H1 (cell line): ENCODE measurements around the gene PMM2. TPM values are rescaled to one million over a fixed set of nuclear protein-coding genes. Genes with fewer than 3 reads are reported as not detected.

Experiments
- CTCF ChIA-PET: fragments of 300-600 bp; sonication (Branson Sonifier 250); formaldehyde crosslinking; loops from one replicate; lab custom pipeline; 2021; ENCODE audit not compliant: partially characterized antibody; lab: Charles Lee
- POLR2A ChIA-PET: fragments of 300-600 bp; sonication (Branson Sonifier 250); formaldehyde crosslinking; loops from one replicate; lab custom pipeline; 2021; ENCODE audit warnings: inconsistent platforms; ENCODE audit not compliant: partially characterized antibody; lab: Charles Lee
- DNase-seq, 2 experiments: peaks; one replicate each; pipeline versions ENCODE4 v3.0.0 to v3.0.0-alpha.2; 2010 to 2022; ENCODE audit warnings: low spot score in 2 of 2, low read depth in 1 of 2, mixed read lengths in 1 of 2
- FAIRE-seq: peaks from 2 replicates; lab custom pipeline; 2011; peaks lifted over from hg19 to GRCh38; lab: Jason Lieb, UNC
- H2AFZ ChIP-seq: 2 replicates; pipeline ENCODE4 v1.8.1; 2012; ENCODE audit warnings: low read length, inconsistent platforms
- H2AK5ac ChIP-seq: 2 replicates; pipeline ENCODE4 v1.6.1; 2013; ENCODE audit warnings: low read depth, low read length
- H2BK120ac ChIP-seq: replicated peaks from 2 replicates; pipeline ENCODE3; 2013; ENCODE audit warnings: low read depth, low read length, inconsistent platforms
- H2BK12ac ChIP-seq: 2 replicates; pipeline ENCODE4 v1.6.1; 2013; ENCODE audit warnings: low read depth, low read length
- H2BK15ac ChIP-seq: 2 replicates; pipeline ENCODE4 v1.6.1; 2013; ENCODE audit warnings: low read length
- H2BK20ac ChIP-seq: 2 replicates; pipeline ENCODE4 v1.6.1; 2013; ENCODE audit warnings: low read length
- H2BK5ac ChIP-seq: 2 replicates; pipeline ENCODE4 v1.6.1; 2013; ENCODE audit warnings: low read depth, low read length
- H3K14ac ChIP-seq: 2 replicates; pipeline ENCODE4 v1.6.1; 2013; ENCODE audit warnings: inconsistent platforms; ENCODE audit not compliant: insufficient read length
- H3K18ac ChIP-seq: 2 replicates; pipeline ENCODE4 v1.6.1; 2013; ENCODE audit warnings: low read length; ENCODE audit errors: extremely low read depth
- H3K23ac ChIP-seq: 2 replicates; pipeline ENCODE4 v1.6.1; 2013; ENCODE audit warnings: inconsistent platforms; ENCODE audit not compliant: insufficient read length
- H3K23me2 ChIP-seq: 2 replicates; pipeline ENCODE4 v1.6.1; 2013; ENCODE audit warnings: low read depth, low read length
- H3K27ac ChIP-seq: 2 replicates; pipeline ENCODE4 v1.6.1; 2011; ENCODE audit warnings: low read depth, low read length, inconsistent platforms
- H3K27me3 ChIP-seq, 4 experiments: replicated peaks in 1 of 4; 1 replicate in 1 of 4; 2 replicates in 3 of 4; pipeline versions ENCODE4 v1.6.1 to v1.8.1; 2011 to 2013; ENCODE audit warnings: low read length in 3 of 4, mild to moderate bottlenecking in 3 of 4, inconsistent platforms in 2 of 4, mixed read lengths in 2 of 4, moderate library complexity in 1 of 4; ENCODE audit not compliant: control insufficient read depth in 3 of 4, insufficient read depth in 3 of 4; ENCODE audit errors: extremely low read depth in 1 of 4
- H3K36me3 ChIP-seq, 4 experiments: 2 replicates each; pipeline versions ENCODE4 v1.6.1 to v1.8.1; 2011 to 2013; ENCODE audit warnings: mild to moderate bottlenecking in 4 of 4, low read length in 3 of 4, moderate library complexity in 2 of 4, control low read depth in 1 of 4, inconsistent platforms in 1 of 4; ENCODE audit not compliant: insufficient read depth in 4 of 4, control insufficient read depth in 2 of 4
- H3K4ac ChIP-seq: replicated peaks from 2 replicates; pipeline ENCODE3; 2013; ENCODE audit warnings: low read length, low read depth, mixed read lengths, inconsistent platforms; ENCODE audit not compliant: insufficient read length
- H3K4me1 ChIP-seq, 4 experiments: replicated peaks in 1 of 4; 1 replicate in 1 of 4; 2 replicates in 3 of 4; pipeline versions ENCODE4 v1.6.1 to v1.8.1; 2011 to 2013; ENCODE audit warnings: low read length in 3 of 4, inconsistent platforms in 2 of 4, mixed read lengths in 1 of 4; ENCODE audit not compliant: insufficient read depth in 4 of 4, control insufficient read depth in 3 of 4
- H3K4me2 ChIP-seq, 2 experiments: 2 replicates each; pipeline versions ENCODE4 v1.6.1 to v1.8.1; 2011 to 2013; ENCODE audit warnings: low read depth in 2 of 2, low read length in 2 of 2, control low read depth in 1 of 2, inconsistent platforms in 1 of 2, mild to moderate bottlenecking in 1 of 2; ENCODE audit not compliant: insufficient read depth in 1 of 2
- H3K4me3 ChIP-seq, 4 experiments: fragments of 200-600, 300-600 bp in 1 of 4; sonication (generic), shearing (Covaris generic), sonication (Bioruptor Twin) in 1 of 4; 2 replicates each; pipeline versions ENCODE4 v1.5.1 to v1.8.1; 2011 to 2016; ENCODE audit warnings: low read length in 4 of 4, low read depth in 3 of 4, control low read depth in 2 of 4, inconsistent platforms in 2 of 4, mild to moderate bottlenecking in 2 of 4, mixed read lengths in 1 of 4, moderate library complexity in 1 of 4; ENCODE audit not compliant: insufficient read depth in 2 of 4; ENCODE audit errors: extremely low read depth in 1 of 4
- H3K56ac ChIP-seq: replicated peaks from 2 replicates; pipeline ENCODE3; 2013; ENCODE audit warnings: low read depth, mild to moderate bottlenecking, mixed read lengths, low read length, inconsistent platforms; ENCODE audit not compliant: insufficient read length
- H3K79me1 ChIP-seq: 2 replicates; pipeline ENCODE4 v1.6.1; 2013; ENCODE audit warnings: low read depth, low read length, control low read depth
- H3K79me2 ChIP-seq, 2 experiments: 2 replicates each; pipeline versions ENCODE4 v1.6.1 to v1.8.1; 2012 to 2013; ENCODE audit warnings: low read length in 2 of 2, mild to moderate bottlenecking in 2 of 2, inconsistent platforms in 1 of 2; ENCODE audit not compliant: insufficient read depth in 2 of 2, control insufficient read depth in 1 of 2
- H3K9ac ChIP-seq, 4 experiments: replicated peaks in 1 of 4; 1 replicate in 1 of 4; 2 replicates in 3 of 4; pipeline versions ENCODE4 v1.6.1 to v1.8.1; 2011 to 2013; ENCODE audit warnings: low read depth in 3 of 4, low read length in 3 of 4, control low read depth in 2 of 4, mild to moderate bottlenecking in 2 of 4, moderate library complexity in 2 of 4, inconsistent platforms in 1 of 4; ENCODE audit errors: extremely low read depth in 1 of 4
- H3K9me3 ChIP-seq, 2 experiments: 2 replicates each; pipeline versions ENCODE4 v1.6.1 to v1.8.1; 2012 to 2013; ENCODE audit warnings: mild to moderate bottlenecking in 2 of 2, moderate library complexity in 2 of 2, control low read depth in 1 of 2, inconsistent platforms in 1 of 2, low read depth in 1 of 2, low read length in 1 of 2, mixed read lengths in 1 of 2; ENCODE audit not compliant: insufficient read depth in 2 of 2
- H4K20me1 ChIP-seq, 2 experiments: replicated peaks in 1 of 2; 2 replicates each; pipeline versions ENCODE3 to v1.8.1; 2011 to 2013; ENCODE audit warnings: inconsistent platforms in 2 of 2, low read length in 2 of 2, mild to moderate bottlenecking in 1 of 2; ENCODE audit not compliant: insufficient read depth in 2 of 2, control insufficient read depth in 1 of 2
- H4K5ac ChIP-seq: 2 replicates; pipeline ENCODE4 v1.6.1; 2013; ENCODE audit warnings: low read length, low read depth, mixed read lengths, inconsistent platforms; ENCODE audit not compliant: insufficient read length
- H4K8ac ChIP-seq: 2 replicates; pipeline ENCODE4 v1.8.0; 2013; ENCODE audit warnings: mild to moderate bottlenecking, moderate library complexity, low read length, inconsistent platforms; ENCODE audit not compliant: insufficient read depth; ENCODE audit errors: extremely low read depth
- H4K91ac ChIP-seq: replicated peaks from 2 replicates; pipeline ENCODE3; 2013; ENCODE audit warnings: low read length, mixed read lengths, inconsistent platforms; ENCODE audit not compliant: insufficient read length
- BRCA1 ChIP-seq: IDR thresholded peaks from 2 replicates; pipeline ENCODE4 v1.6.1; 2012; ENCODE audit warnings: low read depth, low read length, improper control_type of control experiment
- CBX8 ChIP-seq: fragments of 300-800, 300-1000 bp; sonication (generic); IDR thresholded peaks from 2 replicates; pipeline ENCODE4 v1.7.1; 2016; ENCODE audit warnings: low read depth, low read length, borderline replicate concordance
- E2F6 ChIP-seq: IDR thresholded peaks from 2 replicates; pipeline ENCODE4 v1.6.1; 2012; ENCODE audit warnings: inconsistent platforms
- EP300 ChIP-seq, 2 experiments: IDR thresholded peaks; 1 replicate in 1 of 2; 2 replicates in 1 of 2; pipeline ENCODE4 v1.6.1; 2011 to 2012; ENCODE audit warnings: low read depth in 2 of 2, low read length in 2 of 2, mild to moderate bottlenecking in 2 of 2, borderline replicate concordance in 1 of 2, inconsistent platforms in 1 of 2, moderate library complexity in 1 of 2
- MAX ChIP-seq: IDR thresholded peaks from 2 replicates; pipeline ENCODE4 v1.6.1; 2012; ENCODE audit warnings: inconsistent platforms
- POLR2A ChIP-seq, 2 experiments: IDR thresholded peaks; 1 replicate in 1 of 2; 2 replicates in 1 of 2; pipeline ENCODE4 v1.6.1; 2011; ENCODE audit warnings: low read depth in 2 of 2, low read length in 2 of 2, mild to moderate bottlenecking in 2 of 2; ENCODE audit errors: control extremely low read depth in 1 of 2
- RXRA ChIP-seq: IDR thresholded peaks from 2 replicates; pipeline ENCODE4 v1.6.1; 2011; ENCODE audit warnings: low read depth, mild to moderate bottlenecking, low read length, moderate library complexity; ENCODE audit not compliant: insufficient read depth
- SIN3A ChIP-seq, 2 experiments: IDR thresholded peaks in 1 of 2; conservative IDR thresholded peaks in 1 of 2; 2 replicates each; pipeline ENCODE4 v1.6.1; 2011 to 2012; ENCODE audit warnings: low read length in 2 of 2, improper control_type of control experiment in 1 of 2, low read depth in 1 of 2, mild to moderate bottlenecking in 1 of 2
- SUZ12 ChIP-seq: fragments of 200-600 bp; sonication (generic); IDR thresholded peaks from 2 replicates; pipeline ENCODE4 v1.6.1; 2012; ENCODE audit warnings: mild to moderate bottlenecking, inconsistent platforms, low read length, moderate library complexity, mixed read lengths
- WGBS, 2 experiments: shearing (Covaris generic) in 1 of 2; methylation state at CpG; one replicate each; pipeline versions ENCODE4 v1.1.6 to v1.1.7; 2013 to 2015; ENCODE audit warnings: low lambda C conversion rate in 2 of 2, mixed read lengths in 2 of 2, inconsistent platforms in 1 of 2, low coverage in 1 of 2, missing lambda C conversion rate in 1 of 2; ENCODE audit not compliant: insufficient replicate concordance in 2 of 2, insufficient coverage in 1 of 2, insufficient read length in 1 of 2; ENCODE audit errors: extremely low coverage in 1 of 2, missing lambda C conversion rate in 1 of 2; 5-methylcytosine and 5-hydroxymethylcytosine counted together
- polyA plus RNA-seq, 7 experiments: library from polyadenylated mRNA; depleted of rRNA in 3 of 7; stranded (reverse) in 5 of 7; unstranded in 2 of 7; fragments of >200 nt in 5 of 7; fragments of 200-250 nt in 2 of 7; gene quantifications; 1 replicate in 5 of 7; 2 replicates in 1 of 7; 4 replicates in 1 of 7; pipeline versions ENCODE4 v1.2.1 to v1.2.3, GENCODE V29; 2011 to 2013; ENCODE audit warnings: missing spikeins in 2 of 7, mixed read lengths in 2 of 7
- total RNA-seq: library from RNA; stranded (reverse); fragmentation: NEBNext Ultra II Directional; extraction: Animal tissue kit (Norgen Biotek cat#: 25700); gene quantifications from 2 replicates; pipeline ENCODE4 v1.2.1, GENCODE V29; 2021

Gene PMM2
- total and polyA plus RNA-seq, 2 of the 8 experiments (the other 6 are each of a cell fraction or from before 2014, with no cell fraction given): 26.2 to 49.4 TPM

DNA sequence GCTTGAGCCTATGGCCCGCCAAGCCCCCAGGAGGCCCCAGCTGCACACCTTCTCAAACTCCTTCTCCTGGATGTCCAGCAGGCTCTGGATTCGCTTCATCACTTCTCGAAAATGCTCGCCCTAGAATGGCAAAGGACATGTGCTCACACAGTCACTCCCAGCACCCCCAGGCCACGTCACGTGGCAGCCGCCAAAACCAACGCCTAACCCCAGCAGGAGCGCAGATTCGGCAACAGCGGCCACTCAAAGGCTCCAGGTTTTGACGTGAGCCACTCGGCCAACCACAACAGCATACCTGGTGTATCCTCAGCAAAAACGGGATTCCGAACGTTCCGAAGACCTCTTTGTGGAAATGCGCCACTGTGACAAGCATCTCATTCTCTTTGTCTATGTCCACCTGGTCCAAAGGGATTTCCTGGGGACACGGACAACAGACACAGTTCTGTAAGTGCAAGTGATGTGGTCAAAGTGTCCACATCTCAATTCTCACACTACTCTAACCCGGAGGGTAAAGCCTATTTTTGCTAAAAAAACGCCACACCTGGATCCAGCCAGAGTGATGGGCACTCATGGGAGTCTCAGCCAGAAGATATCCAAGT, 97.2 kb downstream of the PMM2 start:
- Histone ChIP-seq H3K23ac (no peak overlapping the region), H2BK120ac (no peak overlapping the region), H2AK5ac (no peak overlapping the region), H3K36me3 (peaks cover 54 to 89% (median 69%) of the 10 kb centered on the region in 4 experiments), H3K4me1 (no peaks in the 10 kb centered on the region; a peak in 2 of 7 replicates), H3K14ac (no peak overlapping the region), H3K27me3 (no peaks in the 10 kb centered on the region), H2AFZ (no peak overlapping the region), H4K5ac (no peak overlapping the region), H2BK20ac (no peak overlapping the region), H3K4me2 (no peak overlapping the region), H3K4ac (no peak overlapping the region), H3K18ac (no peak overlapping the region), H2BK12ac (no peak overlapping the region), H3K9ac (no peak overlapping the region), H3K27ac (no peak overlapping the region)
- ChIA-PET POLR2A (interaction anchor here (0.7 to 0.8 kb wide), 2 partner anchors 25 to 336 kb away, joined by 3 to 6 read pairs; no protein-coding TSS in a partner anchor), CTCF (interaction anchor here (0.6 to 1.2 kb wide), 7 partner anchors 14 to 318 kb away, joined by 3 to 5 read pairs (median 3); no protein-coding TSS in a partner anchor)
- FAIRE-seq: no peak
- TF ChIP-seq RXRA (no peak), EP300 (IDR thresholded peaks at IDR 0.05; ENCODE audit: borderline replicate concordance in 1 of 2, low read depth in 2 of 2, low read length in 2 of 2) (no peak), SIN3A (conservative IDR thresholded peaks at IDR 0.05 in 1 of 2, IDR thresholded peaks at IDR 0.05 in 1 of 2; ENCODE audit: low read depth in 1 of 2, low read length in 2 of 2) (no peak), POLR2A (IDR thresholded peaks at IDR 0.05; ENCODE audit: control extremely low read depth in 1 of 2, low read depth in 2 of 2, low read length in 2 of 2) (no peak), CBX8 (no peak), SUZ12 (no peak), E2F6 (no peak), BRCA1 (no peak), MAX (no peak)
- TF ChIP-seq, all 59 proteins: peak for 0
- Histone ChIP-seq H3K79me2 (no peaks in the 10 kb centered on the region), H4K20me1 (peaks cover 0 to 9% of the 10 kb centered on the region in 2 experiments), H3K9me3 (no peaks in the 10 kb centered on the region), H2BK5ac (no peak overlapping the region), H4K8ac (no peak overlapping the region), H2BK15ac (no peak overlapping the region), H3K4me3 (no peak overlapping the region), H3K79me1 (no peaks in the 10 kb centered on the region), H4K91ac (no peak overlapping the region), H3K56ac (no peak overlapping the region), H3K23me2 (no peaks in the 10 kb centered on the region)
- no peak for DNase-seq
- 94% methylated on average over 21 of the region's 21 CpGs; no CpG with 5 or more reads in 1 of the 2 experiments for WGBS, 2 experiments
